Measurements from ENCODE around the gene CAMSAP2. TPM values are rescaled to one million over a fixed set of nuclear protein-coding genes. Genes with fewer than 3 reads are reported as not detected.

The CAMSAP2 gene
- total and polyA plus RNA-seq, 2 of the 8 experiments (the other 6 are each of a cell fraction or from before 2014, with no cell fraction given), result 4.2 to 27.6 TPM

GRCh38 chr1:200838676-200839445, 100.2 kb downstream of the CAMSAP2 start:
- H4K5ac ChIP-seq (ENCODE audit: insufficient read length, low read depth, low read length), result no peak overlapping the region
- H3K14ac ChIP-seq (ENCODE audit: insufficient read length), result no peak overlapping the region
- no peak overlapping the region for H3K9ac ChIP-seq (replicated peaks in 1 of 4; ENCODE audit: extremely low read depth in 1 of 4, low read depth in 3 of 4, low read length in 3 of 4)
- H2BK15ac ChIP-seq (ENCODE audit: low read length), result no peak overlapping the region
- no peak overlapping the region for H3K18ac ChIP-seq (ENCODE audit: extremely low read depth, low read length)
- DNase-seq (ENCODE audit: low read depth in 1 of 2, low spot score in 2 of 2) (no peak), FAIRE-seq (no peak)
- no peak overlapping the region for H3K27ac ChIP-seq (ENCODE audit: low read depth, low read length)
- no peak overlapping the region for H2BK12ac ChIP-seq (ENCODE audit: low read depth, low read length)
- no peak overlapping the region for H2BK20ac ChIP-seq (ENCODE audit: low read length)
- no peak overlapping the region for H2BK5ac ChIP-seq (ENCODE audit: low read depth, low read length)
- no peak overlapping the region for H3K23ac ChIP-seq (ENCODE audit: insufficient read length)
- TF ChIP-seq HDAC6 (IDR thresholded peaks at IDR 0.05; ENCODE audit: low read depth, low read length), result no peak
- no peak for TF ChIP-seq GABPA (IDR thresholded peaks at IDR 0.05; ENCODE audit: borderline replicate concordance, insufficient read depth, low read length)
- TF ChIP-seq CBX8 (IDR thresholded peaks at IDR 0.05; ENCODE audit: borderline replicate concordance, low read depth, low read length), result no peak
- TF ChIP-seq, protein P1, sequence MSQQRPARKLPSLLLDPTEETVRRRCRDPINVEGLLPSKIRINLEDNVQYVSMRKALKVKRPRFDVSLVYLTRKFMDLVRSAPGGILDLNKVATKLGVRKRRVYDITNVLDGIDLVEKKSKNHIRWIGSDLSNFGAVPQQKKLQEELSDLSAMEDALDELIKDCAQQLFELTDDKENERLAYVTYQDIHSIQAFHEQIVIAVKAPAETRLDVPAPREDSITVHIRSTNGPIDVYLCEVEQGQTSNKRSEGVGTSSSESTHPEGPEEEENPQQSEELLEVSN (IDR thresholded peaks at IDR 0.05), result no peak
- TF ChIP-seq JUN (IDR thresholded peaks at IDR 0.05; ENCODE audit: low read depth, low read length), result no peak
- no peak for TF ChIP-seq SAP30 (IDR thresholded peaks at IDR 0.05; ENCODE audit: insufficient read depth, insufficient replicate concordance, low read length)
- no peak for TF ChIP-seq CHD1 (IDR thresholded peaks at IDR 0.05; ENCODE audit: low read depth, low read length)
- H3K4me3 ChIP-seq (ENCODE audit: extremely low read depth in 1 of 4, insufficient read depth in 2 of 4, low read depth in 3 of 4, low read length in 4 of 4), result no peak overlapping the region
- H3K4ac ChIP-seq (replicated peaks; ENCODE audit: insufficient read length, low read depth, low read length), result no peak overlapping the region
- WGBS, 2 experiments (ENCODE audit: extremely low coverage in 1 of 2, insufficient coverage in 1 of 2, insufficient read length in 1 of 2, insufficient replicate concordance in 2 of 2, low coverage in 1 of 2, low lambda C conversion rate in 2 of 2, missing lambda C conversion rate in 1 of 2), result 89% methylated on average over 3 of the region's 3 CpGs; no CpG with 5 or more reads in 1 of the 2 experiments
- no peaks in the 10 kb centered on the region for H4K20me1 ChIP-seq (replicated peaks in 1 of 2; ENCODE audit: control insufficient read depth in 1 of 2, insufficient read depth in 2 of 2, low read length in 2 of 2)
- H3K4me1 ChIP-seq (replicated peaks in 1 of 4; ENCODE audit: control insufficient read depth in 3 of 4, insufficient read depth in 4 of 4, low read length in 3 of 4), result no peaks in the 10 kb centered on the region
- ChIA-PET POLR2A (ENCODE audit: partially characterized antibody) (no interaction called here), CTCF (ENCODE audit: partially characterized antibody) (interaction anchor here (0.5 to 3.2 kb wide), 5 partner anchors 10 to 218 kb away, joined by 3 to 9 read pairs (median 3); partner anchors contain the start of gene KIF14)
- H3K79me1 ChIP-seq (ENCODE audit: low read depth, low read length), result no peaks in the 10 kb centered on the region
- H3K23me2 ChIP-seq (ENCODE audit: low read depth, low read length), result no peaks in the 10 kb centered on the region
- H4K91ac ChIP-seq (replicated peaks; ENCODE audit: insufficient read length, low read length), result no peak overlapping the region
- no peak overlapping the region for H2AFZ ChIP-seq (ENCODE audit: low read length)
- peaks cover 0 to 12% (median 1%) of the 10 kb centered on the region in 4 experiments; a peak in 2 of 8 replicates for H3K36me3 ChIP-seq (ENCODE audit: control insufficient read depth in 2 of 4, insufficient read depth in 4 of 4, low read length in 3 of 4)
- no peaks in the 10 kb centered on the region for H3K79me2 ChIP-seq (ENCODE audit: control insufficient read depth in 1 of 2, insufficient read depth in 2 of 2, low read length in 2 of 2)
- H3K27me3 ChIP-seq (replicated peaks in 1 of 4; ENCODE audit: control insufficient read depth in 3 of 4, extremely low read depth in 1 of 4, insufficient read depth in 3 of 4, low read length in 3 of 4), result no peaks in the 10 kb centered on the region
- no peak overlapping the region for H2AK5ac ChIP-seq (ENCODE audit: low read depth, low read length)
- H3K4me2 ChIP-seq (ENCODE audit: insufficient read depth in 1 of 2, low read depth in 2 of 2, low read length in 2 of 2), result no peak overlapping the region
- no peak overlapping the region for H3K56ac ChIP-seq (replicated peaks; ENCODE audit: insufficient read length, low read depth, low read length)
- no peak overlapping the region for H4K8ac ChIP-seq (ENCODE audit: extremely low read depth, insufficient read depth, low read length)
- no peaks in the 10 kb centered on the region for H3K9me3 ChIP-seq (ENCODE audit: insufficient read depth in 2 of 2, low read depth in 1 of 2, low read length in 1 of 2)
- no peak overlapping the region for H2BK120ac ChIP-seq (replicated peaks; ENCODE audit: low read depth, low read length)
